ENCODE measurements around the gene PRMT2.
A peak's percentile ranks its signal among the peaks of the same experiment; 100 is the strongest.

The PRMT2 gene

DNA sequence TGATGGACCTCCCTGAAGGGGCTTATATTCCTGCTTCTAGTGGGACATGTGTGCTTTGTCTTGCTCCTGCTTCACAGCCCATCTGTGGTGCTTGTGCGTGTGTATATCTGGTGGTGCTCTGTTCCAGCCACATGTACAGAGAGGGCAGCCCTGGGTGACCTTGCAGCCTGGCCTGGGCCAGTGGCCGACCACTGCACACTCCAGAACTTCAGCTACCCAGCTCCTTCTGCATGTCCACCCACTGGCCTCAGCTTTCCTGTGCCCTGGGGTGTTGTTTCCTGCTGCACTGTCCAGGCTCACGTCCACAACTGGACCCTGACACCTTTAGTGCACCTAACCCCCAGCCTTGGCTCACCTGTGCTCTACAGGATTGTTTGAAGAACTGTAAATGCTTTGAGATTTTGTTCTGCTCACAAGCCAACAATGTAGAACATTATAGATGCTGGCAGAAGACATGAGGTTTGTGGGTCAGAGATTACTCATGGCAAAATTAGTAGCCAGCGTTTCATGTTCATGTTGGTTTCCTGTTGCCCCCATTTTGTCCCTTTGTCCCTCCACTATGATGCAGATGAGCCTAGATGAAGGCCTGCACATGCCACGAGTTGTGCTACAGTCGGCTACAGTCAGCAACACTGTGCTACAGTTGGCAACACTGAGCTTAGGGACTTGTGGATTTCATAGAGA lies 25.3 kb upstream of the PRMT2 start:
- H3K27ac ChIP-seq = no peak overlapping the region
- no peaks in the 10 kb centered on the region for H3K27me3 ChIP-seq (replicated peaks)
- H3K4me3 ChIP-seq (ENCODE audit: low read depth, low read length) = no peak overlapping the region
- TF ChIP-seq, protein P1, sequence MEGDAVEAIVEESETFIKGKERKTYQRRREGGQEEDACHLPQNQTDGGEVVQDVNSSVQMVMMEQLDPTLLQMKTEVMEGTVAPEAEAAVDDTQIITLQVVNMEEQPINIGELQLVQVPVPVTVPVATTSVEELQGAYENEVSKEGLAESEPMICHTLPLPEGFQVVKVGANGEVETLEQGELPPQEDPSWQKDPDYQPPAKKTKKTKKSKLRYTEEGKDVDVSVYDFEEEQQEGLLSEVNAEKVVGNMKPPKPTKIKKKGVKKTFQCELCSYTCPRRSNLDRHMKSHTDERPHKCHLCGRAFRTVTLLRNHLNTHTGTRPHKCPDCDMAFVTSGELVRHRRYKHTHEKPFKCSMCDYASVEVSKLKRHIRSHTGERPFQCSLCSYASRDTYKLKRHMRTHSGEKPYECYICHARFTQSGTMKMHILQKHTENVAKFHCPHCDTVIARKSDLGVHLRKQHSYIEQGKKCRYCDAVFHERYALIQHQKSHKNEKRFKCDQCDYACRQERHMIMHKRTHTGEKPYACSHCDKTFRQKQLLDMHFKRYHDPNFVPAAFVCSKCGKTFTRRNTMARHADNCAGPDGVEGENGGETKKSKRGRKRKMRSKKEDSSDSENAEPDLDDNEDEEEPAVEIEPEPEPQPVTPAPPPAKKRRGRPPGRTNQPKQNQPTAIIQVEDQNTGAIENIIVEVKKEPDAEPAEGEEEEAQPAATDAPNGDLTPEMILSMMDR (IDR thresholded peaks at IDR 0.05; ENCODE audit: low read depth, low read length, missing control alignments) = no peak
- in situ Hi-C loops (cut with HindIII; ENCODE audit: low pct_ligation_motif_present, low sequenced_read_pairs) = no loop called here
- DNase-seq = no peak
- H3K36me3 ChIP-seq (replicated peaks) = no peaks in the 10 kb centered on the region

DNA sequence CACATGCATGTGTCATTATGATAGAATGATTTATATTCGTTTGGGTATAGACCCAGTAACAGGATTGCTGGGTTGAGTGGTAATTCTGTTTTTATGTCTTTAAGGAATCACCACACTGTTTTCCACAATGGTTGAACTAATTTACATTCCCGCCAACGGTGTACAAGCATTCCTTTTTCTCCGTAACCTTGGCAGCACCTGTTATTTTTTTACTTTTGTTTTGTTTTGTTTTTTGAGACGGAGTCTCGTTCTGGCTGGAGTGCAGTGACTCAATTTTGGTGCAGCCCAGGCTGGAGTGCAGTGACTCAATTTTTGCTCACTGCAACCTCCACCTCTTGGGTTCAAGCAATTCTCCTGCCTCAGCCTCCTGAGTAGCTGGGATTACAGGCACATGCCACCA lies 22.1 kb upstream of the PRMT2 start:
- Histone ChIP-seq H3K27me3 (replicated peaks) (no peaks in the 10 kb centered on the region), H3K4me3 (ENCODE audit: low read depth, low read length) (no peak overlapping the region), H3K36me3 (replicated peaks) (no peaks in the 10 kb centered on the region), H3K27ac (no peak overlapping the region)
- DNase-seq = no peak
- in situ Hi-C loops (cut with HindIII; ENCODE audit: low pct_ligation_motif_present, low sequenced_read_pairs) = no loop called here
- TF ChIP-seq, protein P1 (IDR thresholded peaks at IDR 0.05; ENCODE audit: low read depth, low read length, missing control alignments) = no peak

DNA sequence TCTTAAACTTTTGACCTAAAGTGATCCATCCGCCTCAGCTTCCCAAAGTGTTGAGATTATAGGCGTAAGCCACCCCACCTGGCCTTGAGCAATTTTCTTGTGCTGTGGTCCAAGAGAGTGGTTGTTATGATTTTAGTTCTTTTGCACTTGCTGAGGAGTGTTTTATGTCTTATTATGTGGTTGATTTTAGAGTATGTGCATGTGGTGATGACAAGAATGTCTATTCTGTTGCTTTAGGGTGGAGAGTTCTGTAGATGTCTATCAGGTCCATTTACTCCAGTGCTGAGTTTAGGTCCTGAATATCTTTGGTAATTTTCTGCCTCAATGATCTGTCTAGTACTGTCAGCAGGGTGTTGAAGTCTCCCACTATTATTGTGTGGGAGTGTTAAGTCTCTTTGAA lies 19.4 kb upstream of the PRMT2 start:
- no peaks in the 10 kb centered on the region for H3K36me3 ChIP-seq (replicated peaks)
- in situ Hi-C loops (cut with HindIII; ENCODE audit: low pct_ligation_motif_present, low sequenced_read_pairs) = no loop called here
- TF ChIP-seq, protein P1 (IDR thresholded peaks at IDR 0.05; ENCODE audit: low read depth, low read length, missing control alignments) = no peak
- H3K27ac ChIP-seq = no peak overlapping the region
- no peak for DNase-seq
- no peaks in the 10 kb centered on the region for H3K27me3 ChIP-seq (replicated peaks)
- H3K4me3 ChIP-seq (ENCODE audit: low read depth, low read length) = no peak overlapping the region

DNA sequence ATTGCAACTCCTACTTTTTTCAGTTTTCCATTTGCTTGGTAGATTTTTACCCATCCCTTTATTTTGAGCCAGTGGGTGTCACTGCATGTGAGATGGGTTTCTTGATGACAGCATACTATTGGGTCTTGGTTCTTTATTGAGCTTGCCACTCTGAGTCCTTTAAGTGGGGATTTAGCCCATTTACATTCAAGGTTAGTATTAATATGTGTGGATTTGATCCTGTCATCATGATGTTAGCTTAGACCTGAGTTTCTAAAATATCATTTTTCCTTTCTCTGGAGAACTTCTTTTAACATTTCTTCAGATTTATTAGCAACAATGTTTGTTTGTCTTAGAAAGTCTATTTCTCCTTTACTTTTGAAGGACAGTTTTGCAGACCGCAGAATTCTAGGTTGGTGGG lies 18.8 kb upstream of the PRMT2 start:
- in situ Hi-C loops (cut with HindIII; ENCODE audit: low pct_ligation_motif_present, low sequenced_read_pairs) = no loop called here
- H3K4me3 ChIP-seq (ENCODE audit: low read depth, low read length) = no peak overlapping the region
- no peaks in the 10 kb centered on the region for H3K36me3 ChIP-seq (replicated peaks)
- no peak for DNase-seq
- peak overlapping the region; percentile 37 for H3K27ac ChIP-seq
- H3K27me3 ChIP-seq (replicated peaks) = no peaks in the 10 kb centered on the region
- TF ChIP-seq, protein P1 (IDR thresholded peaks at IDR 0.05; ENCODE audit: low read depth, low read length, missing control alignments) = no peak

DNA sequence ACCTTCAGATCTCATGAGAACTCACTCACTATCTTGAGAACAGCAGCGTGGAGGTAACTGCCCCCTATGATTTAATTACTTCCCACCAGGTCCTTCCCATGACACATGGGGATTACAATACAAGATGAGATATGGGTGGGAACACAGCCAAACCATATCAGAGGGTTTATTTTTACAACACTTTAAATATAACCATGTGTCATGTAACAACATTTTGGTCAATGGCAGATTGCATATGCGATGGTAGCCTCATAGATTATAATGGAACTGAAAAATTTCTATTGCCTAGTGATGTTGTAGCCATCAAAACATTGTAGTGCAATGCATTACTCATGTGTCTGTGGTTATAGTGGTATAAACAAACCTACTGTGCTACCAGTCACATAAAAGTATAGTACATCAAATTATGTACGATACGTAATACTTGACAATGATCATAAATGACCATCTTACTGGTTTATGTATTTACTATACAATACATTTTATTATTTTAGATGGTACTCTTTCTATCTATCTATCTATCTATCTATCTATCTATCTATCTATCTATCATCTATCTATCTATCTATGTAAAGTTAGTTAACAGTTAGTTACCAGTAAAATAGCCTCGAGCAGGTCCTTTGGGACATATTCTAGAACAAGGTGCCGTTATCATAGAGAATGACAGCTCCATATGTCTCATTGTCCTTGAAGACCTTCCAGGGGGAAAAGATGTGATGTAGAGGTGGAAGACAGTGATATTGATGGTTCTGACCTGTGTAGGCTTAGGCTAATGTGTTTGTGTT lies 18.0 kb upstream of the PRMT2 start:
- TF ChIP-seq, protein P1 (IDR thresholded peaks at IDR 0.05; ENCODE audit: low read depth, low read length, missing control alignments) = no peak
- peak overlapping the region; percentile 37 for H3K27ac ChIP-seq
- no peaks in the 10 kb centered on the region for H3K27me3 ChIP-seq (replicated peaks)
- H3K4me3 ChIP-seq (ENCODE audit: low read depth, low read length) = no peak overlapping the region
- no peaks in the 10 kb centered on the region for H3K36me3 ChIP-seq (replicated peaks)
- in situ Hi-C loops (cut with HindIII; ENCODE audit: low pct_ligation_motif_present, low sequenced_read_pairs) = no loop called here
- DNase-seq = peak; percentile 77
